Hepatocyte (in vitro differentiated cells): ENCODE data around the gene NT5DC1. TPM values are rescaled to one million over a fixed set of nuclear protein-coding genes. Genes with fewer than 3 reads are reported as not detected.

Experiments
- DNase-seq: peaks from one replicate; pipeline ENCODE4 v3.0.0-alpha.2; 2016; ENCODE audit warnings: low spot score
- H2AFZ ChIP-seq: fragments of 200-600 bp; sonication (generic); 2 replicates; pipeline ENCODE4 v1.6.0; 2016; ENCODE audit warnings: antibody characterized with exemption, mild to moderate bottlenecking
- H3K27ac ChIP-seq: fragments of 200-600 bp; sonication (generic); 2 replicates; pipeline ENCODE4 v1.5.1; 2016; ENCODE audit warnings: mild to moderate bottlenecking
- H3K27me3 ChIP-seq: fragments of 200-600 bp; sonication (generic); 2 replicates; pipeline ENCODE4 v1.6.1; 2016
- H3K36me3 ChIP-seq: fragments of 200-600 bp; sonication (generic); replicated peaks from 2 replicates; pipeline ENCODE4 v1.5.1; 2016; ENCODE audit warnings: low read depth; ENCODE audit not compliant: insufficient read depth
- H3K4me1 ChIP-seq: fragments of 200-600 bp; sonication (generic); 2 replicates; pipeline ENCODE4 v1.5.1; 2016; ENCODE audit warnings: mild to moderate bottlenecking, moderate library complexity; ENCODE audit not compliant: insufficient read depth
- H3K4me2 ChIP-seq: fragments of 200-600 bp; sonication (generic); 2 replicates; pipeline ENCODE4 v1.6.0; 2016
- H3K4me3 ChIP-seq: fragments of 200-600 bp; sonication (generic); 2 replicates; pipeline ENCODE4 v1.5.1; 2016; ENCODE audit warnings: mild to moderate bottlenecking
- H3K79me2 ChIP-seq: fragments of 200-600 bp; sonication (generic); 2 replicates; pipeline ENCODE4 v1.6.0; 2017; ENCODE audit warnings: mild to moderate bottlenecking
- H3K9me2 ChIP-seq: fragments of 200-600 bp; sonication (generic); replicated peaks from 2 replicates; pipeline ENCODE4 v1.6.0; 2017; ENCODE audit warnings: mild to moderate bottlenecking; ENCODE audit not compliant: insufficient read depth
- H3K9me3 ChIP-seq: fragments of 200-600 bp; sonication (generic); 2 replicates; pipeline ENCODE4 v1.5.1; 2016; ENCODE audit warnings: low read depth, mild to moderate bottlenecking
- H4K20me1 ChIP-seq: fragments of 200-600 bp; sonication (generic); 2 replicates; pipeline ENCODE4 v1.6.0; 2016; ENCODE audit warnings: mild to moderate bottlenecking; ENCODE audit not compliant: insufficient read depth, poor library complexity, severe bottlenecking
- EZH2 ChIP-seq: fragments of 200-600 bp; sonication (generic); IDR thresholded peaks from 2 replicates; pipeline ENCODE4 v1.6.1; 2016; ENCODE audit warnings: antibody characterized with exemption, mild to moderate bottlenecking, borderline replicate concordance
- EZH2phosphoT487 ChIP-seq: fragments of 200-600 bp; sonication (generic); IDR thresholded peaks from one replicate; pipeline ENCODE4 v1.6.1; 2018; ENCODE audit warnings: antibody characterized with exemption, mild to moderate bottlenecking, low read depth, moderate library complexity; ENCODE audit not compliant: unreplicated experiment, severe bottlenecking
- WGBS: methylation state at CpG from one replicate; pipeline ENCODE4 v1.1.6; 2016; ENCODE audit warnings: low lambda C conversion rate; ENCODE audit errors: missing lambda C conversion rate; 5-methylcytosine and 5-hydroxymethylcytosine counted together
- polyA plus RNA-seq: library from polyadenylated mRNA; unstranded; fragments of >200 nt; fragmentation: Nextera tagmentation; extraction: Ambion mirVana; gene quantifications from 2 replicates; pipeline ENCODE4 v1.2.1, GENCODE V29; 2016
- total RNA-seq: library from RNA; depleted of rRNA; stranded (reverse); fragments of >200 nt; gene quantifications from 2 replicates; pipeline ENCODE4 v1.2.3, GENCODE V29; 2014
- TF ChIP-seq, protein P1 (sequence below): fragments of 200-600 bp; sonication (generic); IDR thresholded peaks from 2 replicates; pipeline ENCODE4 v1.5.1; 2016; ENCODE audit warnings: antibody characterized with exemption, mild to moderate bottlenecking; ENCODE audit not compliant: poor library complexity

The NT5DC1 gene
- total and polyA plus RNA-seq, 2 experiments from 2014 or later: 11.4 to 27.8 TPM

DNA sequence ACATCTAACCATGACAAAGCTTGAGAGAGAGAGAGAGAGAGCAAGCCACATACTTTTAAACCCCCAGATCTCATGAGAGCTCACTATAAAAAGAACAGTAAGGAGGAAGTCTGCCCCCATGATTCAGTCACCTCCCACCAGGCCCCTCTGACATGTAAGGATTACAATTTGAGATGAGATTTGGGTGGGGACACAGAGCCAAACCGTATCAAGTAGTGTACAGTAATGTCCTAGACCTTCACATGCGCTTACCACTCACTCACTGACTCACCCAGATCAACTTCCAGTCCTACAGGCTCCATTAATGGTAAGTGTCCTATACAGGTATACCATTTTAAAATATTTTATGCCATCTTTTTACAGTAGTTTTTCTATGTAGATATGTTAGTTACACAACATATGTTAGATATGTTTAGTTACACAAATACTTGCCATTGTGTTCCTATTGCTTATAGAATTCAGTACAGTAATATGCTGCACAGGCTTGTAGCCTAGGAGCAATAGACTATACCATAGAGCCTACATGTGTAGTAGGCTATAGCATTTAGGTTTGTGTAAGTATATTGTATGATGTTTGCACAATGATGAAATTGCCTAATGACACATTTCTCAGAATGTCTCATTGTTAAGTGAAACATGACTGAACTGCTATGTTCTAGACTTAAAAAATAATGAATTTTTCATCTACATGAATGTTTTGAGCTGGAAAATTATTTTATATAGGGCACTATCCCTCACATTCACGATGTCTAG, 167.4 kb downstream of the NT5DC1 start:
- WGBS: 57% methylated on average over 3 of the region's 3 CpGs
- H3K4me2 ChIP-seq: no peak overlapping the region

DNA sequence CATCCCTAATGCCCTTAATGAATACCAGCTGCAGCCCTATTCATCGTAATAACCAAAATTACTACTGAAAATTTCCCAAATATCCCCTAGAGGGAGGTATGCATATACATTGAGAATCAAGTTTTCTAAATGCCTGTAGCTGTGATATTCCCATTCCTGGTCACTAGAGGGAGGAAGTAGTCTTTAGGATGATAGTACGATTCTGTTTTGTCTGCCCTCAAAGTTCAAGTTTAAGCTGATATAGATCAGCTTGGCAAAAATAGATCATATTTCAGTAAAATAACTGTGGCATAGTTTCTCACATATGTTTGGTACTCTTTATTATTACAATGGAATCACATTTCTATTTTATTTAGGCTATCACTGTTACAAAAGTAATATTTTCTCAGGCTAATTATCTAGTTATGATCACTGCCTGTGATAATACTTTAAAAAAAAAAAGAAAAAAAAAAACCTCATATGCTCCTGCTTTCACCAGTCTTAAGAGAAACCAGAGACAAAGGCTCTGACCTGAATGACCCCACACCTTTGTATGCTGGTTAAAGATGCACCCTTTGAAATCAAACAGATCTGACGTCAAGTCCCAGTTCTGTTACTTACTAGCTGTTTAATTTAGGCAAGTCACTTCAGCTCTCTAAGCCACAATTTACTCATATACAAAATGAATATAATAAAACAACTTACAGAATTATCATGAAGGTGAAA, 168.1 kb downstream of the NT5DC1 start:
- Histone ChIP-seq H3K79me2 (peaks cover under 1% of the 10 kb centered on the region), H3K4me3 (no peak overlapping the region), H3K9me2 (no peaks in the 10 kb centered on the region), H3K4me1 (no peaks in the 10 kb centered on the region), H3K9me3 (no peaks in the 10 kb centered on the region), H3K27me3 (no peaks in the 10 kb centered on the region), H3K27ac (no peak overlapping the region), H3K36me3 (no peaks in the 10 kb centered on the region), H3K4me2 (no peak overlapping the region), H4K20me1 (no peaks in the 10 kb centered on the region), H2AFZ (no peak overlapping the region)
- TF ChIP-seq EZH2phosphoT487 (no peak), EZH2 (no peak)
- TF ChIP-seq, protein P1, sequence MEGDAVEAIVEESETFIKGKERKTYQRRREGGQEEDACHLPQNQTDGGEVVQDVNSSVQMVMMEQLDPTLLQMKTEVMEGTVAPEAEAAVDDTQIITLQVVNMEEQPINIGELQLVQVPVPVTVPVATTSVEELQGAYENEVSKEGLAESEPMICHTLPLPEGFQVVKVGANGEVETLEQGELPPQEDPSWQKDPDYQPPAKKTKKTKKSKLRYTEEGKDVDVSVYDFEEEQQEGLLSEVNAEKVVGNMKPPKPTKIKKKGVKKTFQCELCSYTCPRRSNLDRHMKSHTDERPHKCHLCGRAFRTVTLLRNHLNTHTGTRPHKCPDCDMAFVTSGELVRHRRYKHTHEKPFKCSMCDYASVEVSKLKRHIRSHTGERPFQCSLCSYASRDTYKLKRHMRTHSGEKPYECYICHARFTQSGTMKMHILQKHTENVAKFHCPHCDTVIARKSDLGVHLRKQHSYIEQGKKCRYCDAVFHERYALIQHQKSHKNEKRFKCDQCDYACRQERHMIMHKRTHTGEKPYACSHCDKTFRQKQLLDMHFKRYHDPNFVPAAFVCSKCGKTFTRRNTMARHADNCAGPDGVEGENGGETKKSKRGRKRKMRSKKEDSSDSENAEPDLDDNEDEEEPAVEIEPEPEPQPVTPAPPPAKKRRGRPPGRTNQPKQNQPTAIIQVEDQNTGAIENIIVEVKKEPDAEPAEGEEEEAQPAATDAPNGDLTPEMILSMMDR: peak; percentile 94
- peak; percentile 78 for DNase-seq
- 36% methylated on average over 3 of the region's 3 CpGs for WGBS

More for the DNA sequence above, 167.4 kb downstream of the NT5DC1 start:
- no peaks in the 10 kb centered on the region for H3K9me2 ChIP-seq
- no peaks in the 10 kb centered on the region for H3K36me3 ChIP-seq
- peaks cover 4% of the 10 kb centered on the region for H3K9me3 ChIP-seq
- TF ChIP-seq EZH2 (no peak), EZH2phosphoT487 (no peak)
- TF ChIP-seq, protein P1: no peak
- no peaks in the 10 kb centered on the region for H3K4me1 ChIP-seq
- H3K4me3 ChIP-seq: no peak overlapping the region
- no peak for DNase-seq
- no peaks in the 10 kb centered on the region for H3K27me3 ChIP-seq
- H3K79me2 ChIP-seq: peaks cover 5% of the 10 kb centered on the region
- H4K20me1 ChIP-seq: no peaks in the 10 kb centered on the region
- no peak overlapping the region for H3K27ac ChIP-seq
- H2AFZ ChIP-seq: no peak overlapping the region

GRCh38 chr6:116271149-116271708, 170.6 kb downstream of the NT5DC1 start:
- peaks cover 25% of the 10 kb centered on the region for H3K79me2 ChIP-seq
- TF ChIP-seq EZH2phosphoT487 (no peak), EZH2 (no peak)
- TF ChIP-seq, protein P1: no peak
- no peak overlapping the region for H2AFZ ChIP-seq
- H3K36me3 ChIP-seq: no peaks in the 10 kb centered on the region
- peaks cover 3% of the 10 kb centered on the region for H3K4me1 ChIP-seq
- H3K4me3 ChIP-seq: no peak overlapping the region
- H3K9me2 ChIP-seq: no peaks in the 10 kb centered on the region
- H4K20me1 ChIP-seq: peaks cover 21% of the 10 kb centered on the region
- H3K4me2 ChIP-seq: no peak overlapping the region
- WGBS: 56% methylated on average over 2 of the region's 2 CpGs
- H3K27ac ChIP-seq: no peak overlapping the region
- DNase-seq: no peak
- no peaks in the 10 kb centered on the region for H3K27me3 ChIP-seq
- H3K9me3 ChIP-seq: no peaks in the 10 kb centered on the region
